HEK293 (cell line): Measurements from ENCODE around the gene CFAP90.

Experiments
- CTCF ChIP-seq: fragments of 450-650 bp; formaldehyde crosslinking; IDR thresholded peaks from 2 replicates; pipeline ENCODE4 v1.5.1; 2016; ENCODE audit warnings: missing biosample characterization, missing genetic modification characterization
- KLF8 ChIP-seq: fragments of 450-650 bp; formaldehyde crosslinking; IDR thresholded peaks from 2 replicates; pipeline ENCODE4 v1.5.1; 2016; ENCODE audit warnings: missing biosample characterization, missing genetic modification characterization
- OVOL3 ChIP-seq: fragments of 450-650 bp; formaldehyde crosslinking; IDR thresholded peaks from 2 replicates; pipeline ENCODE4 v1.5.1; 2016; ENCODE audit warnings: missing biosample characterization, missing genetic modification characterization
- PRDM1 ChIP-seq: fragments of 450-650 bp; formaldehyde crosslinking; IDR thresholded peaks from 2 replicates; pipeline ENCODE4; 2016; ENCODE audit warnings: missing biosample characterization, missing genetic modification characterization
- RBAK ChIP-seq: fragments of 450-650 bp; formaldehyde crosslinking; IDR thresholded peaks from 2 replicates; pipeline ENCODE4 v1.5.1; 2016; ENCODE audit warnings: missing biosample characterization, missing genetic modification characterization
- SETDB1 ChIP-seq: IDR thresholded peaks from one replicate; pipeline ENCODE4 v1.6.1; 2017; ENCODE audit warnings: mild to moderate bottlenecking, low read length, moderate library complexity, mixed read lengths; ENCODE audit not compliant: insufficient read length
- YY1 ChIP-seq: fragments of 450-650 bp; formaldehyde crosslinking; IDR thresholded peaks from 2 replicates; pipeline ENCODE4 v1.5.1; 2018; ENCODE audit warnings: missing biosample characterization, missing genetic modification characterization
- YY2 ChIP-seq: fragments of 450-650 bp; formaldehyde crosslinking; IDR thresholded peaks from 2 replicates; pipeline ENCODE4 v1.5.1; 2016; ENCODE audit warnings: missing biosample characterization, missing genetic modification characterization
- ZNF121 ChIP-seq: fragments of 450-650 bp; formaldehyde crosslinking; IDR thresholded peaks from 2 replicates; pipeline ENCODE4 v1.5.1; 2016; ENCODE audit warnings: missing biosample characterization, missing genetic modification characterization
- ZNF132 ChIP-seq: fragments of 450-650 bp; formaldehyde crosslinking; IDR thresholded peaks from 2 replicates; pipeline ENCODE4 v1.5.1; 2017; ENCODE audit warnings: missing biosample characterization, missing genetic modification characterization, borderline replicate concordance
- ZNF280D ChIP-seq: fragments of 450-650 bp; formaldehyde crosslinking; IDR thresholded peaks from 2 replicates; pipeline ENCODE4 v1.5.1; 2016; ENCODE audit warnings: missing biosample characterization, missing genetic modification characterization
- ZNF324 ChIP-seq: fragments of 450-650 bp; formaldehyde crosslinking; IDR thresholded peaks from 2 replicates; pipeline ENCODE4 v1.5.1; 2016; ENCODE audit warnings: missing biosample characterization, missing genetic modification characterization
- ZNF366 ChIP-seq: fragments of 450-650 bp; formaldehyde crosslinking; conservative IDR thresholded peaks from 2 replicates; pipeline ENCODE4 v1.5.1; 2016; ENCODE audit warnings: missing biosample characterization, missing genetic modification characterization
- ZNF521 ChIP-seq: fragments of 450-650 bp; formaldehyde crosslinking; IDR thresholded peaks from 2 replicates; pipeline ENCODE4 v1.5.1; 2017; ENCODE audit warnings: missing biosample characterization, mild to moderate bottlenecking, missing genetic modification characterization
- ZNF558 ChIP-seq: fragments of 450-650 bp; formaldehyde crosslinking; IDR thresholded peaks from 2 replicates; pipeline ENCODE4 v1.5.1; 2016; ENCODE audit warnings: missing biosample characterization, missing genetic modification characterization
- ZNF560 ChIP-seq: fragments of 450-650 bp; formaldehyde crosslinking; IDR thresholded peaks from 2 replicates; pipeline ENCODE4 v1.5.1; 2017; ENCODE audit warnings: missing biosample characterization, missing genetic modification characterization, borderline replicate concordance
- ZNF561 ChIP-seq: fragments of 450-650 bp; IDR thresholded peaks from 2 replicates; pipeline ENCODE4 v1.5.1; 2018; ENCODE audit warnings: missing biosample characterization, missing genetic modification characterization, borderline replicate concordance
- ZNF610 ChIP-seq: fragments of 450-650 bp; formaldehyde crosslinking; IDR thresholded peaks from 2 replicates; pipeline ENCODE4 v1.5.1; 2016; ENCODE audit warnings: missing biosample characterization, missing genetic modification characterization, borderline replicate concordance
- ZNF621 ChIP-seq: fragments of 450-650 bp; formaldehyde crosslinking; IDR thresholded peaks from 2 replicates; pipeline ENCODE4 v1.5.1; 2017; ENCODE audit warnings: missing biosample characterization, missing genetic modification characterization
- ZNF658 ChIP-seq: fragments of 450-650 bp; formaldehyde crosslinking; IDR thresholded peaks from 2 replicates; pipeline ENCODE4; 2016; ENCODE audit warnings: missing biosample characterization, missing genetic modification characterization
- ZNF701 ChIP-seq: fragments of 450-650 bp; formaldehyde crosslinking; IDR thresholded peaks from 2 replicates; pipeline ENCODE4 v1.5.1; 2016; ENCODE audit warnings: missing biosample characterization, missing genetic modification characterization
- ZNF785 ChIP-seq: fragments of 450-650 bp; formaldehyde crosslinking; IDR thresholded peaks from 2 replicates; pipeline ENCODE4 v1.5.1; 2016; ENCODE audit warnings: missing biosample characterization, missing genetic modification characterization
- TF ChIP-seq, protein P1 (sequence below): fragments of 450-650 bp; formaldehyde crosslinking; IDR thresholded peaks from 2 replicates; pipeline ENCODE4; 2016; ENCODE audit warnings: missing biosample characterization, missing genetic modification characterization
- TF ChIP-seq, protein P2 (sequence below): fragments of 450-650 bp; formaldehyde crosslinking; IDR thresholded peaks from 2 replicates; pipeline ENCODE4 v1.5.1; 2016; ENCODE audit warnings: missing biosample characterization, missing genetic modification characterization, borderline replicate concordance

Gene CFAP90

GRCh38 chr5:7815892-7816534 lies 34.9 kb downstream of the CFAP90 start (continued):
- TF ChIP-seq YY2 (tag by site-specific recombination) (no peak), ZNF558 (tag by site-specific recombination) (no peak), ZNF121 (tag by site-specific recombination) (no peak), ZNF280D (no peak), ZNF701 (tag by site-specific recombination) (no peak), ZNF324 (tag by site-specific recombination) (no peak), YY1 (tag by site-specific recombination) (0 out of 2 replicates have a peak, but pooled peaks have one; percentile 23), KLF8 (tag by site-specific recombination) (no peak), PRDM1 (tag by site-specific recombination) (peak; percentile 41; the same call in 1 of the 2 replicates), OVOL3 (tag by site-specific recombination) (no peak), ZNF132 (tag by site-specific recombination) (no peak), SETDB1 (no peak), ZNF560 (tag by site-specific recombination) (no peak), ZNF366 (peak; percentile 55; the same call in 1 of the 2 replicates), ZNF785 (tag by site-specific recombination) (0 out of 2 replicates have a peak, but pooled peaks have one; percentile 29), ZNF521 (tag by site-specific recombination) (no peak), ZNF610 (tag by site-specific recombination) (no peak), ZNF561 (tag by site-specific recombination) (0 out of 2 replicates have a peak, but pooled peaks have one; percentile 37), ZNF658 (tag by site-specific recombination) (no peak), ZNF621 (tag by site-specific recombination) (no peak), CTCF (tag by site-specific recombination) (peak; percentile 95), RBAK (no peak)
- TF ChIP-seq, protein P1, sequence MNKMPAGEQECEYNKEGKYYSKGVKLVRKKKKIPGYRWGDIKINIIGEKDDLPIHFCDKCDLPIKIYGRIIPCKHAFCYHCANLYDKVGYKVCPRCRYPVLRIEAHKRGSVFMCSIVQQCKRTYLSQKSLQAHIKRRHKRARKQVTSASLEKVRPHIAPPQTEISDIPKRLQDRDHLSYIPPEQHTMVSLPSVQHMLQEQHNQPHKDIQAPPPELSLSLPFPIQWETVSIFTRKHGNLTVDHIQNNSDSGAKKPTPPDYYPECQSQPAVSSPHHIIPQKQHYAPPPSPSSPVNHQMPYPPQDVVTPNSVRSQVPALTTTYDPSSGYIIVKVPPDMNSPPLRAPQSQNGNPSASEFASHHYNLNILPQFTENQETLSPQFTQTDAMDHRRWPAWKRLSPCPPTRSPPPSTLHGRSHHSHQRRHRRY (tag by site-specific recombination), result no peak
- TF ChIP-seq, protein P2, sequence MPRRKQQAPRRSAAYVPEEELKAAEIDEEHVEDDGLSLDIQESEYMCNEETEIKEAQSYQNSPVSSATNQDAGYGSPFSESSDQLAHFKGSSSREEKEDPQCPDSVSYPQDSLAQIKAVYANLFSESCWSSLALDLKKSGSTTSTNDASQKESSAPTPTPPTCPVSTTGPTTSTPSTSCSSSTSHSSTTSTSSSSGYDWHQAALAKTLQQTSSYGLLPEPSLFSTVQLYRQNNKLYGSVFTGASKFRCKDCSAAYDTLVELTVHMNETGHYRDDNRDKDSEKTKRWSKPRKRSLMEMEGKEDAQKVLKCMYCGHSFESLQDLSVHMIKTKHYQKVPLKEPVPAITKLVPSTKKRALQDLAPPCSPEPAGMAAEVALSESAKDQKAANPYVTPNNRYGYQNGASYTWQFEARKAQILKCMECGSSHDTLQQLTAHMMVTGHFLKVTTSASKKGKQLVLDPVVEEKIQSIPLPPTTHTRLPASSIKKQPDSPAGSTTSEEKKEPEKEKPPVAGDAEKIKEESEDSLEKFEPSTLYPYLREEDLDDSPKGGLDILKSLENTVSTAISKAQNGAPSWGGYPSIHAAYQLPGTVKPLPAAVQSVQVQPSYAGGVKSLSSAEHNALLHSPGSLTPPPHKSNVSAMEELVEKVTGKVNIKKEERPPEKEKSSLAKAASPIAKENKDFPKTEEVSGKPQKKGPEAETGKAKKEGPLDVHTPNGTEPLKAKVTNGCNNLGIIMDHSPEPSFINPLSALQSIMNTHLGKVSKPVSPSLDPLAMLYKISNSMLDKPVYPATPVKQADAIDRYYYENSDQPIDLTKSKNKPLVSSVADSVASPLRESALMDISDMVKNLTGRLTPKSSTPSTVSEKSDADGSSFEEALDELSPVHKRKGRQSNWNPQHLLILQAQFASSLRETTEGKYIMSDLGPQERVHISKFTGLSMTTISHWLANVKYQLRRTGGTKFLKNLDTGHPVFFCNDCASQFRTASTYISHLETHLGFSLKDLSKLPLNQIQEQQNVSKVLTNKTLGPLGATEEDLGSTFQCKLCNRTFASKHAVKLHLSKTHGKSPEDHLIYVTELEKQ (tag by site-specific recombination), result no peak
